GM04504 (cell line): ENCODE data around the gene UQCRC2.
"Not testable (repeated sequence)": the region's sequence is repeated elsewhere in the genome, so short reads cannot be mapped to it uniquely, and the experiment has no call there.

Source experiments
- DNase-seq: peaks from one replicate; pipeline ENCODE4 v3.0.0-alpha.2; 2012; ENCODE audit warnings: low read depth

UQCRC2 gene

GRCh38 chr16:21952793-21953540 is at the start of gene UQCRC2:
TSS of gene UQCRC2 (plus strand) at chr16:21953361. CDS start at chr16:21953424, 63 bp downstream.
- DNase-seq = peak; percentile 86

GRCh38 chr16:21932650-21933049 is 20.5 kb upstream of the UQCRC2 start:
- DNase-seq = not testable (repeated sequence)

GRCh38 chr16:21933316-21933715 is 19.8 kb upstream of the UQCRC2 start:
- DNase-seq = not testable (repeated sequence)

- DNase-seq = not testable (repeated sequence)
These were observed 19.4 kb upstream of the UQCRC2 start for GRCh38 chr16:21933790-21934189.

- not testable (repeated sequence) for DNase-seq
These were observed 16.9 kb upstream of the UQCRC2 start for GRCh38 chr16:21936216-21936615.

- no peak for DNase-seq
These were observed 15.8 kb upstream of the UQCRC2 start for GRCh38 chr16:21937336-21937829.

GRCh38 chr16:21940570-21940969 is 12.6 kb upstream of the UQCRC2 start:
- no peak for DNase-seq

GRCh38 chr16:21943571-21943970 is 9.6 kb upstream of the UQCRC2 start:
- no peak for DNase-seq

GRCh38 chr16:21946889-21947635 is 6.1 kb upstream of the UQCRC2 start:
- no peak for DNase-seq

GRCh38 chr16:21949713-21950260 is 3.4 kb upstream of the UQCRC2 start:
- DNase-seq = no peak

- peak; percentile 3 for DNase-seq
These were observed 2.2 kb upstream of the UQCRC2 start for GRCh38 chr16:21950782-21951521.

GRCh38 chr16:21952040-21952792 is 945 bp upstream of the UQCRC2 start:
- DNase-seq = peak; percentile 12

- no peak for DNase-seq
These were observed 361 bp downstream of the UQCRC2 start for GRCh38 chr16:21953541-21953902.

- DNase-seq = no peak
These were observed 4.7 kb downstream of the UQCRC2 start for GRCh38 chr16:21957714-21958346.

GRCh38 chr16:21959050-21959449 is 5.9 kb downstream of the UQCRC2 start:
- no peak for DNase-seq

GRCh38 chr16:21962475-21962874 is 9.3 kb downstream of the UQCRC2 start:
- no peak for DNase-seq

GRCh38 chr16:21963887-21964286 is 10.7 kb downstream of the UQCRC2 start:
- no peak for DNase-seq

- DNase-seq = no peak
These were observed 11.2 kb downstream of the UQCRC2 start for GRCh38 chr16:21964353-21964752.

GRCh38 chr16:21971856-21972255 is 18.7 kb downstream of the UQCRC2 start:
- no peak for DNase-seq

- no peak for DNase-seq
These were observed 20.8 kb downstream of the UQCRC2 start for GRCh38 chr16:21973945-21974344.

- DNase-seq = no peak
These were observed 26.9 kb downstream of the UQCRC2 start for GRCh38 chr16:21980032-21980431.
